Lung (tissue), 12 donors: ENCODE results near the gene ANKRD29. TPM values are rescaled to one million over a fixed set of nuclear protein-coding genes. Genes with fewer than 3 reads are reported as not detected.

ENCODE experiments used
- ATAC-seq: fragments of 200-7000 bp; cut with Tn5 transposase; one replicate; pipeline ENCODE4 v1.9.1; 2020; ENCODE audit warnings: moderate number of reproducible peaks; ENCODE audit not compliant: insufficient read depth, low FRiP score
- DNase-seq, 3 donors: peaks; one replicate each; pipeline ENCODE4 v3.0.0-alpha.2; 2013 to 2017
- H3K27ac ChIP-seq, 2 donors: one replicate each; pipeline ENCODE4 v1.5.1; 2013; ENCODE audit warnings: mild to moderate bottlenecking in 2 of 2, moderate library complexity in 2 of 2, control low read depth in 1 of 2, inconsistent platforms in 1 of 2, low read depth in 1 of 2, low read length in 1 of 2
- H3K27me3 ChIP-seq, 3 donors: one replicate each; pipeline ENCODE4 v1.5.1; 2013; ENCODE audit warnings: low read length in 2 of 3; ENCODE audit not compliant: control insufficient read depth in 3 of 3, insufficient read depth in 3 of 3
- H3K36me3 ChIP-seq, 4 donors: one replicate each; pipeline ENCODE4 v1.5.1; 2013; ENCODE audit warnings: low read length in 4 of 4, mild to moderate bottlenecking in 1 of 4, moderate library complexity in 1 of 4; ENCODE audit not compliant: control insufficient read depth in 4 of 4, insufficient read depth in 4 of 4
- H3K4me1 ChIP-seq, 5 donors: one replicate each; pipeline ENCODE4 v1.5.1; 2013; ENCODE audit warnings: low read length in 5 of 5, mild to moderate bottlenecking in 2 of 5, moderate library complexity in 1 of 5; ENCODE audit not compliant: control insufficient read depth in 5 of 5, insufficient read depth in 5 of 5
- H3K4me3 ChIP-seq: one replicate; pipeline ENCODE4 v1.5.1; 2013; ENCODE audit warnings: mild to moderate bottlenecking, control low read depth, moderate library complexity
- H3K9ac ChIP-seq, 2 donors: one replicate each; pipeline ENCODE4 v1.5.1; 2013; ENCODE audit warnings: low read length in 2 of 2, control low read depth in 1 of 2; ENCODE audit not compliant: insufficient read depth in 1 of 2
- H3K9me3 ChIP-seq, 4 donors: one replicate each; pipeline ENCODE4 v1.5.1; 2013; ENCODE audit warnings: low read length in 3 of 4, mild to moderate bottlenecking in 1 of 4, moderate library complexity in 1 of 4; ENCODE audit not compliant: control insufficient read depth in 4 of 4, insufficient read depth in 3 of 4
- WGBS, 2 donors: extraction: QIAGEN DNeasy Blood & Tissue Kit; methylation state at CpG; one replicate each; pipeline ENCODE4 v1.1.7; 2013; 5-methylcytosine and 5-hydroxymethylcytosine counted together
- polyA plus RNA-seq, 2 donors: library from polyadenylated mRNA; stranded (reverse); fragments of 200-250 nt; gene quantifications; one replicate each; pipeline ENCODE4 v1.2.1, GENCODE V29; 2013
- total RNA-seq, 2 donors: library from RNA; depleted of rRNA in 1 of 2; stranded (reverse); fragments of >200 nt in 1 of 2; gene quantifications; one replicate each; pipeline ENCODE4 v1.2.1, GENCODE V29; 2014 to 2021
- TF ChIP-seq, protein P1 (sequence below): IDR thresholded peaks from 2 replicates; pipeline ENCODE4 v1.5.1; 2012; ENCODE audit warnings: mild to moderate bottlenecking; ENCODE audit errors: control extremely low read depth, extremely low read depth
- donor health status: control.
- donor health status: control.
- donor health status: Bipolar disorder and iron deficiency.
- donor health status: healthy.
- donor health status: DM: yes; HTN: yes; CAD: no.

Gene ANKRD29
- total and polyA plus RNA-seq, 4 donors: 12.5 to 60.9 (median 43.0) TPM

DNA sequence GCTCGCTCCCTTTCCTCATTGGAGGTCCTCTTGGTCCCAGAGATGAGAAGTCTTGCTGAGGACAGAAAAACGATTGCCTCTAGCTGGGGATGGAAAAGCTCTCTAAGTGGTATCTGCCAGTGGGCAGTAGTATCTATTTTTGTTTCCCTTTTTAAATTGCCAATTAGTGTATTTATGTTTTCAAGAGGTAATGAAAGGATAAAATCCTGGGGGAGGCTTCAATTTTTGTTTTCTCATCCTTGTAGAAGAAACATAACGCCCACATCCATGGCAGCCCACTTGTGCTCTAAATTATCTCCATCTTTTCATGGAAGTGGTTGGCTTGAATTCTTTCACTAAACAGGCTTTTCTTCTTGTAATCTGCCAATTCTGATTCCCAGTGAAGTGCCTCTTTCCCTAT lies 14.3 kb downstream of the ANKRD29 start:
- no peak for DNase-seq
- peaks cover 0 to 18% (median 4%) of the 10 kb centered on the region in 5 donors for H3K4me1 ChIP-seq
- 85 to 87% methylated on average over 3 of the region's 3 CpGs for WGBS, 2 donors
- H3K9ac ChIP-seq: no peak overlapping the region
- no peak overlapping the region for H3K27ac ChIP-seq
- TF ChIP-seq, protein P1, sequence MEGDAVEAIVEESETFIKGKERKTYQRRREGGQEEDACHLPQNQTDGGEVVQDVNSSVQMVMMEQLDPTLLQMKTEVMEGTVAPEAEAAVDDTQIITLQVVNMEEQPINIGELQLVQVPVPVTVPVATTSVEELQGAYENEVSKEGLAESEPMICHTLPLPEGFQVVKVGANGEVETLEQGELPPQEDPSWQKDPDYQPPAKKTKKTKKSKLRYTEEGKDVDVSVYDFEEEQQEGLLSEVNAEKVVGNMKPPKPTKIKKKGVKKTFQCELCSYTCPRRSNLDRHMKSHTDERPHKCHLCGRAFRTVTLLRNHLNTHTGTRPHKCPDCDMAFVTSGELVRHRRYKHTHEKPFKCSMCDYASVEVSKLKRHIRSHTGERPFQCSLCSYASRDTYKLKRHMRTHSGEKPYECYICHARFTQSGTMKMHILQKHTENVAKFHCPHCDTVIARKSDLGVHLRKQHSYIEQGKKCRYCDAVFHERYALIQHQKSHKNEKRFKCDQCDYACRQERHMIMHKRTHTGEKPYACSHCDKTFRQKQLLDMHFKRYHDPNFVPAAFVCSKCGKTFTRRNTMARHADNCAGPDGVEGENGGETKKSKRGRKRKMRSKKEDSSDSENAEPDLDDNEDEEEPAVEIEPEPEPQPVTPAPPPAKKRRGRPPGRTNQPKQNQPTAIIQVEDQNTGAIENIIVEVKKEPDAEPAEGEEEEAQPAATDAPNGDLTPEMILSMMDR: no peak
- H3K4me3 ChIP-seq: no peak overlapping the region
- no peaks in the 10 kb centered on the region for H3K27me3 ChIP-seq
- H3K9me3 ChIP-seq: no peaks in the 10 kb centered on the region
- H3K36me3 ChIP-seq: no peaks in the 10 kb centered on the region
- ATAC-seq: no peak

DNA sequence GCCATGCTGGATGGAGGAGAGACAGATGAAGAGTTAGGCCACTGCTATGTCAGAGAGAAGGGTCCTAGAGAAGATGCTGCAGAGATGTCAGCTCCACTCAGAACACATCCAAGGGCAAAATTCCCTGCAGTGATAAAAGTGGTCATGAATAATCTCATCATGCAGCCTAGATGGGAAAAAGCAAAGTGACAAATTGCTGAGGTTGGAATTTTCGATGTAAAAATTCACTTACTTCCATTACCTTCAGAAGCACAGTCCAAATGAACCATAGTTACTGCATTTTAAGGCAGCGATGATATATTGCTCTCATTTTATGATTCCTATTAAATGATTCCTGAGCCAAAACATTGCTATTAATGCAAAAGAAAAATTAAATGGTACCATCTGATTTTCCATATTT lies 16.4 kb downstream of the ANKRD29 start:
- Histone ChIP-seq H3K27me3 (no peaks in the 10 kb centered on the region), H3K4me1 (peaks cover 0 to 10% (median 4%) of the 10 kb centered on the region in 5 donors), H3K36me3 (no peaks in the 10 kb centered on the region), H3K4me3 (no peak overlapping the region), H3K9ac (no peak overlapping the region), H3K9me3 (peaks cover 0 to 13% (median 0%) of the 10 kb centered on the region in 4 donors), H3K27ac (no peak overlapping the region)
- DNase-seq: no peak
- TF ChIP-seq, protein P1: no peak
- no peak for ATAC-seq
- WGBS, 2 donors: 97% methylated on average over 2 of the region's 2 CpGs

DNA sequence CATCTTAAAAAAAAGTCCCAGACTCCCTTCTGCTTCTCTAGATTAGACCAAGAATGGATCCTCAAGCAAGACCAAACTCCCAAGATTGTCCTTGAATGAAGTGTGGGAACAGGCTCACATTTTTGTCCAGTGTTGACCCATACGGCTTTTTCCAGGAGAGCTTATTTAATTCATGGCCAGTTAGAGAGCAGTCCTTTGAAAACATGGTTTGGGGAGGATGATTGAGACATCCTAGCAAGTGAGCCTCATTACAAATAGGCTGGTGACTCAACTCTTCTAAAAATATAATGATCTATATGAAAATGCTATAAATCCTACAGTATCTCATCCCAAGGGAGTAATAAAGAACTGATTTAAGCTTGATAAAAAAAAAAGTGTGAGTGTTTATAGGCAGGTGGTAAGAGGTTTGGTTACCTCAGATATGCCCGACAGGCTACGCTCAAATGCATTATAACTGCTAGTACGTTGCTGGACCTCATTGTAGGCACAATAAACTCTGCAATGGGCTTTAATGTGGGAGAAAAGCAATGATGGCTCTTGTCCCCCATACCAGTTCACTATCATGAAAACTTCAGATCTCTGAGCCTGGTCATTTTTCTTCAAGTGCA lies 17.0 kb downstream of the ANKRD29 start:
- Histone ChIP-seq H3K27me3 (no peaks in the 10 kb centered on the region), H3K9me3 (peaks cover 0 to 15% (median 0%) of the 10 kb centered on the region in 4 donors), H3K4me1 (peaks cover 0 to 10% (median 0%) of the 10 kb centered on the region in 5 donors), H3K4me3 (no peak overlapping the region), H3K36me3 (no peaks in the 10 kb centered on the region), H3K27ac (no peak overlapping the region), H3K9ac (no peak overlapping the region)
- no peak for ATAC-seq
- 81 to 95% methylated on average over 4 of the region's 4 CpGs for WGBS, 2 donors
- TF ChIP-seq, protein P1: no peak
- DNase-seq: no peak
